ENCODE measurements around the gene VAV3. TPM values are rescaled to one million over a fixed set of nuclear protein-coding genes. Genes with fewer than 3 reads are reported as not detected.
A peak's percentile ranks its signal among the peaks of the same experiment; 100 is the strongest.

Gene VAV3
- total and polyA plus RNA-seq, 2 of the 13 experiments (the other 11 are each of a cell fraction or from before 2014, with no cell fraction given), result 15.9 to 29.8 TPM

DNA sequence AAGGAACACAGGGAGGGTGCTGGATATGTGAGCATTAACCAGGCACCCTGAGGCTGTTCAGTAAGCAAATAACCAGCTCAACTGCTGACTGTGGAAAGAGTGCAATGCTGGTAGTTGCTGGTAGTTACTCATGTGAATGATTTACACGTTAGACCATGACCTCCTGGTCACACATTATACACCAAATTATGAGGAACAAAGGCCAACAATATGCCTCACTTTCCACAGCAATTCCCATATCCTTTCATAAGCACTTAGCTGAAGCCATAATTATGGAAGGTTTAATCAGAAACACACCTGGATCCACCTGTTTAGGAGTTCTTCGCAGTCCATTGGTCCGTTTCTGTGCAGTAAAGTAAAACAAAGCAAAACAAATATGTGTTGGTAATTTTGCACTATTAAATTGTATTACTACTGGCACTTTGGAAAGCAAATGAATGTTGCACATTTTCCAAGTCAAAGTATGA lies 281.8 kb downstream of the VAV3 start (continued):
- TF ChIP-seq CCDC6 (CRISPR knock-in tag; IDR thresholded peaks at IDR 0.05), result peak; percentile 50; the same call in 1 of the 2 replicates
- TF ChIP-seq BRD4 (CRISPR knock-in tag; IDR thresholded peaks at IDR 0.05), result no peak; the same call in 1 of the 2 replicates
- no peak for TF ChIP-seq ZBTB46 (CRISPR knock-in tag; IDR thresholded peaks at IDR 0.05; ENCODE audit: borderline replicate concordance)
- TF ChIP-seq HOXA7 (CRISPR knock-in tag; IDR thresholded peaks at IDR 0.05), result no peak
- TF ChIP-seq, protein P1, sequence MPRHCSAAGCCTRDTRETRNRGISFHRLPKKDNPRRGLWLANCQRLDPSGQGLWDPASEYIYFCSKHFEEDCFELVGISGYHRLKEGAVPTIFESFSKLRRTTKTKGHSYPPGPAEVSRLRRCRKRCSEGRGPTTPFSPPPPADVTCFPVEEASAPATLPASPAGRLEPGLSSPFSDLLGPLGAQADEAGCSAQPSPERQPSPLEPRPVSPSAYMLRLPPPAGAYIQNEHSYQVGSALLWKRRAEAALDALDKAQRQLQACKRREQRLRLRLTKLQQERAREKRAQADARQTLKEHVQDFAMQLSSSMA (CRISPR knock-in tag; IDR thresholded peaks at IDR 0.05), result no peak
- no peak for TF ChIP-seq ZNF225 (CRISPR knock-in tag; IDR thresholded peaks at IDR 0.05)
- no peak for TF ChIP-seq U2AF1 (optimal IDR thresholded peaks at IDR 0.05; ENCODE audit: low read depth, low read length)
- no peak for TF ChIP-seq CSRNP1 (CRISPR knock-in tag; IDR thresholded peaks at IDR 0.05)
- no peak for TF ChIP-seq ZNF766 (CRISPR knock-in tag; IDR thresholded peaks at IDR 0.05; ENCODE audit: borderline replicate concordance)
- no peak for TF ChIP-seq ZNF879 (CRISPR knock-in tag; IDR thresholded peaks at IDR 0.05)
- TF ChIP-seq ZNF460 (CRISPR knock-in tag; IDR thresholded peaks at IDR 0.05; ENCODE audit: borderline replicate concordance), result no peak
- TF ChIP-seq, protein P2, sequence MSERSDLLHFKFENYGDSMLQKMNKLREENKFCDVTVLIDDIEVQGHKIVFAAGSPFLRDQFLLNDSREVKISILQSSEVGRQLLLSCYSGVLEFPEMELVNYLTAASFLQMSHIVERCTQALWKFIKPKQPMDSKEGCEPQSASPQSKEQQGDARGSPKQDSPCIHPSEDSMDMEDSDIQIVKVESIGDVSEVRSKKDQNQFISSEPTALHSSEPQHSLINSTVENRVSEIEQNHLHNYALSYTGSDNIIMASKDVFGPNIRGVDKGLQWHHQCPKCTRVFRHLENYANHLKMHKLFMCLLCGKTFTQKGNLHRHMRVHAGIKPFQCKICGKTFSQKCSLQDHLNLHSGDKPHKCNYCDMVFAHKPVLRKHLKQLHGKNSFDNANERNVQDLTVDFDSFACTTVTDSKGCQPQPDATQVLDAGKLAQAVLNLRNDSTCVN (CRISPR knock-in tag; IDR thresholded peaks at IDR 0.05; ENCODE audit: borderline replicate concordance), result no peak
- TF ChIP-seq KAT7 (CRISPR knock-in tag; IDR thresholded peaks at IDR 0.05; ENCODE audit: borderline replicate concordance), result no peak
- TF ChIP-seq, protein P3, sequence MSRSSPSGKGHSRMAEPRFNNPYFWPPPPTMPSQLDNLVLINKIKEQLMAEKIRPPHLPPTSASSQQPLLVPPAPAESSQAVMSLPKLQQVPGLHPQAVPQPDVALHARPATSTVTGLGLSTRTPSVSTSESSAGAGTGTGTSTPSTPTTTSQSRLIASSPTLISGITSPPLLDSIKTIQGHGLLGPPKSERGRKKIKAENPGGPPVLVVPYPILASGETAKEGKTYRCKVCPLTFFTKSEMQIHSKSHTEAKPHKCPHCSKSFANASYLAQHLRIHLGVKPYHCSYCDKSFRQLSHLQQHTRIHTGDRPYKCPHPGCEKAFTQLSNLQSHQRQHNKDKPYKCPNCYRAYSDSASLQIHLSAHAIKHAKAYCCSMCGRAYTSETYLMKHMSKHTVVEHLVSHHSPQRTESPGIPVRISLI (CRISPR knock-in tag; IDR thresholded peaks at IDR 0.05; ENCODE audit: borderline replicate concordance), result peak; percentile 32; the same call in 1 of the 2 replicates
- TF ChIP-seq GABPA (IDR thresholded peaks at IDR 0.05; ENCODE audit: low read depth, low read length), result no peak
- no peak for TF ChIP-seq GABPA (CRISPR knock-in tag; IDR thresholded peaks at IDR 0.05; ENCODE audit: low read depth)
- no peak for TF ChIP-seq ZNF543 (CRISPR knock-in tag; IDR thresholded peaks at IDR 0.05)
- TF ChIP-seq SMAD1 (CRISPR knock-in tag; IDR thresholded peaks at IDR 0.05; ENCODE audit: borderline replicate concordance, low read depth), result no peak
- TF ChIP-seq ZNF619 (CRISPR knock-in tag; IDR thresholded peaks at IDR 0.05), result no peak
- TF ChIP-seq ZNF678 (CRISPR knock-in tag; IDR thresholded peaks at IDR 0.05), result no peak
- no peak for TF ChIP-seq ELK4 (CRISPR knock-in tag; IDR thresholded peaks at IDR 0.05; ENCODE audit: borderline replicate concordance)
- no peak for TF ChIP-seq KDM4B (CRISPR knock-in tag; IDR thresholded peaks at IDR 0.05)
- TF ChIP-seq ZNF10 (CRISPR knock-in tag; IDR thresholded peaks at IDR 0.05; ENCODE audit: borderline replicate concordance, low read depth), result no peak
- TF ChIP-seq SNAI1 (CRISPR knock-in tag; IDR thresholded peaks at IDR 0.05; ENCODE audit: borderline replicate concordance), result no peak
